Epithelial cell of proximal tubule (primary cell): Measurements from ENCODE around the gene ACTR3C. TPM values are rescaled to one million over a fixed set of nuclear protein-coding genes. Genes with fewer than 3 reads are reported as not detected.

Source experiments
- DNase-seq: peaks from one replicate; pipeline ENCODE4 v3.0.0-alpha.2; 2011; ENCODE audit warnings: low read depth
- H3K4me3 ChIP-seq: 2 replicates; pipeline ENCODE4 v1.5.1; 2011; ENCODE audit warnings: low read depth, mild to moderate bottlenecking, low read length
- total RNA-seq: library from RNA; depleted of rRNA; stranded (reverse); fragments of >200 nt; gene quantifications from 2 replicates; pipeline ENCODE4 v1.2.3, GENCODE V29; 2015
- TF ChIP-seq, protein P1 (sequence below): conservative IDR thresholded peaks from 2 replicates; pipeline ENCODE4 v1.5.1; 2012; ENCODE audit warnings: low read depth, mild to moderate bottlenecking, low read length

The ACTR3C gene
- total RNA-seq, 1 donor from 2014 or later: 22.1 TPM

DNA sequence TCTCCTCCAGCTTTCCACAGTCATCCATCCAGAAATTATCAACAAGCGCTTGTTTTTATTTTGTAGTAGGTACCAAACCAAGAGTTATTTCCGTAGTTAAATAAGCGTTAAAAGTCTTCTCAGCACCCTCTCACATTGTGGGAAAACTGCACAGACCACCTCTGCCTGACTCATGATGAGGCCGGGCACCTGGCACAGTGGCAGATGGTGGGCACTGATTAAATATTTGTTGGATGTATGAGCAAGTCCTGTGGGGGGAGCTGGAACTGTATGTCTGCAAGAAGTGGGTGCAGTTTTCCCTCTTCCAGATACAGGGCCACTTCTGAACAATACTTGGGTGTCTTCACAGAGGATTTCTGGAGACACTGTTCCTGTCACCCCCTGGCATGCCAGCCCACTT lies 40.0 kb upstream of the ACTR3C start:
- TF ChIP-seq, protein P1, sequence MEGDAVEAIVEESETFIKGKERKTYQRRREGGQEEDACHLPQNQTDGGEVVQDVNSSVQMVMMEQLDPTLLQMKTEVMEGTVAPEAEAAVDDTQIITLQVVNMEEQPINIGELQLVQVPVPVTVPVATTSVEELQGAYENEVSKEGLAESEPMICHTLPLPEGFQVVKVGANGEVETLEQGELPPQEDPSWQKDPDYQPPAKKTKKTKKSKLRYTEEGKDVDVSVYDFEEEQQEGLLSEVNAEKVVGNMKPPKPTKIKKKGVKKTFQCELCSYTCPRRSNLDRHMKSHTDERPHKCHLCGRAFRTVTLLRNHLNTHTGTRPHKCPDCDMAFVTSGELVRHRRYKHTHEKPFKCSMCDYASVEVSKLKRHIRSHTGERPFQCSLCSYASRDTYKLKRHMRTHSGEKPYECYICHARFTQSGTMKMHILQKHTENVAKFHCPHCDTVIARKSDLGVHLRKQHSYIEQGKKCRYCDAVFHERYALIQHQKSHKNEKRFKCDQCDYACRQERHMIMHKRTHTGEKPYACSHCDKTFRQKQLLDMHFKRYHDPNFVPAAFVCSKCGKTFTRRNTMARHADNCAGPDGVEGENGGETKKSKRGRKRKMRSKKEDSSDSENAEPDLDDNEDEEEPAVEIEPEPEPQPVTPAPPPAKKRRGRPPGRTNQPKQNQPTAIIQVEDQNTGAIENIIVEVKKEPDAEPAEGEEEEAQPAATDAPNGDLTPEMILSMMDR: no peak
- no peak for DNase-seq
- H3K4me3 ChIP-seq: no peak overlapping the region

DNA sequence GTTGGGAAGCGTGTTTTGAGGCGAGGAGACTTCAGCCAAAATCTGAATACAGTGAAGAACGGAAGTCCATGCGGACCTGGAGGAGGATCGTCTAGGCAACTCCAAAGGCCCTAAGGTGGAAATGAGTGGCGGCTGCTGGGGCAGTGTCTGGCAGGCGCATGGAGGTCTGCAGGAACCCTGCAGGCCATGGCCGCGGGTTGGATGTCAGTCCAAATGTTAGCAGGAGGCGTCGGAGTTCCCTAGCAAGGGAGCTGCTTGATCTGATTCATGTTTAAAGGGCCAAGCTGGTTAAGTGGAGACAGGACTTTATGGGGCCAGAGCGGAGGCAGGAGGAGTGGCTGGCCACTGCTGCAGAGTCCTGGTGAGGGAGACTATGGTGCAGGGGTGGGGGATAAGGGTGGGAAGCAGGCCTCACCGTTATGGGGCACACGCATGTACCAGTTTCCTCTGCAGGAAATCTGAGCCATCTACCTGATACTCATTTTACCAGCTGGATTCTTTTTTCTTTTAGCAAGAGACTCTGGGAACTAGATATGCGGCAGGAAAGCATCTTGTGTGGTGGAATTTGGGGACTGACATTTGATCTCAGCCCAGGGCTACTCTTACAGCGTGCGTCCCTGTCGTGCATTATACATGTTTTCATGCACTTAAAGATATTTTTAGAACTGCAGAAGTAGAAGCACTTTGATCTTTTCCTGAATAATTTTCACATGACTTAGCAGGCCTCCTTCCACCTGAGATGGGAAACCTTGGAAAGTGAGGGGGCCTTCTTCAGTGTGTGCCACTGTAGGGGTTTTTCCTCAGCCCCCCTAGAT lies 38.7 kb upstream of the ACTR3C start:
- TF ChIP-seq, protein P1: no peak
- H3K4me3 ChIP-seq: no peak overlapping the region
- DNase-seq: no peak

DNA sequence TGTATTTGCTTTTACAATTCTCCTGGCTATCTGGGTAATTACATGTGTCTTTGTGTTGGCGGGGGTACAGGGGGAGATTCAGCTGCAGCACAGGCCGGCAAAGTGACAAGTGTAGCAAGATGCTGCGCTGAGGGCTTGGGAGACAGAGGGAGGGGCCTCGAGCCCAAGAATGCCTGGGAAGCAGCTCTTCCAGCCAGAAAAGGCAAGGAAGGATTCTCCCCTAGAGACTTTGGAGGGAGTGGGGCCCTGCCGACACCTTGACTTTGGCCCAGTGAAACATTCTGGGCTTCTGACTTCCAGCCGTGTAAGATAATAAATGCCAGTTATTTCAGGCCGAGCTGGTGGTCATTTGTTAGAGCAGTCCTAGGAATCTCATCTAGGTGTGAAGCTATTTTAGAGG lies 38.1 kb upstream of the ACTR3C start:
- TF ChIP-seq, protein P1: no peak
- H3K4me3 ChIP-seq: no peak overlapping the region
- DNase-seq: no peak

DNA sequence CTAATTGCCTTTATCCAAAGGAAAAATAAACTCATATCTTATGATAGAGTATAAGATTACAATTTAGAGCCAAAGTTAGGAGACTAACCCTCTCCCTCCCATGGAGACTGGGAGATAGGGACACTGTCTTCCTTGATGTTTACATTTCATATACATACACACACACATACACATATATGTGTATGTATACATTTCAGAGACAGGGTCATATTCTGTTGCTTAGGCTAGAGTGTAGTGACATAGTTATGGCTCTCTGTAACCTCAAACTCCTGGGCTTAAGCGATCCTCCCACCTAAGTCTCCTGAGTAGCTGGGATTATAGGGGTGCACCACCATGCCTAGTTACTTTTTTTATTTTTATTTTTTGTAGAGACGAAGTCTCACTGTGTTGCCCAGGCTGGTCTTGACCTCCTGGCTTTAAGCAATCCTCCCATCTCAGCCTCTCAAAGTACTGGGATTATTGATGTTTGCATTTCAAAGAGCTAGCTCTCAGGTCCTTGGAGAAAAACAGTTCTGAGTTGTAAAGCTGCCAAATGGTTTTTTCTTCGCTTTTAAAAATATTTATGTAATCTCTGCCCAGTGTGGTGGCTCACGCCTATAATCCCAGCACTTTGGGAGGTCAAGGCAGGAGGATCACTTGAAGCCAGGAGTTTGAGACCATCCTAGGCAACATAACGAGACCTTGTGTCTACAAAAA lies 37.2 kb upstream of the ACTR3C start:
- no peak for DNase-seq

DNA sequence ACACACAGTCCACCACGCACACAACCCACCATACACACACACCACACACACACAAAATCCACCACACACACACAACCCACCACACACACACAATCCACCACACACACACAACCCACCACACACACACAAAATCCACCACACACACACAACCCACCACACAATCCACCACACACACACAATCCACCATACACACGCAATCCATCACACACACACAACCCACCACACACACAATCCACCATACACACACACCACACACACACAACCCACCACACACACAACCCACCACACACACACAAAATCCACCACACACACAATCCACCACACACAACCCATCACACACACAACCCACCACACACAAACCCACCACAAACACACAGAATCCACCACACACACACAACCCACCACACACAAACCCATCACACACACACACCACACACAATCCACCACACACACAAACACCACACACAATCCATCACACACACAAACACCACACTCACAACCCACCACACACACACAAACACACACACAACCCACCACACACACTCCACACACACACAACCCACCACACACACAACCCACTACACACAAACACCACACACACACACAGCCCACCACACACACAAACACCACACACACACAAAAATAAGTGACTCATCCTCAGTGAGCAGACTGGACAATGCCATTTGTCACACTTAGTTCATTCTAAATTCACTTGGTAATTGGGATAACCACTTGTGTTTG lies 36.4 kb upstream of the ACTR3C start:
- TF ChIP-seq, protein P1: no peak
- H3K4me3 ChIP-seq: no peak overlapping the region
- no peak for DNase-seq

More for the DNA sequence above, 37.2 kb upstream of the ACTR3C start:
- H3K4me3 ChIP-seq: no peak overlapping the region
- TF ChIP-seq, protein P1: no peak

DNA sequence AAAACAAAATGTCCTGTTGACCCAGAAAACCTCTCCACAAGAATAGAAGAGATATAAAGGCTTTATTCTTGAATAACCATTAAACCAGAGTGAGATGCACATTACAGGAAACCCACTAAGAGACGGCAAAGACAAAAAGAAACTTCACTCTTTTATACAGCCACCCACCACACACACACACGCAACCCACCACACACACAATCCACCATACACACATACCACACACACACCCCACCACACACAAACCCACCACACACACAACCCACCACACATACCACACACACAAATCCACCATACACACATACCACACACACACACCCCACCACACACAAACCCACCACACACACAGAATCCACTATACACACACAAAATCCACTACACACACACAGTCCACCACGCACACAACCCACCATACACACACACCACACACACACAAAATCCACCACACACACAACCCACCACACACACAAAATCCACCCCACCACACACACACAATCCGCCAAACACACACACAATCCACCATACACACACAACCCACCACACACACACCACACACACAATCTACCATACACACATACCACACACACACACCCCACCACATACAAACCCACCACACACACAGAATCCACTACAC lies 35.8 kb upstream of the ACTR3C start:
- H3K4me3 ChIP-seq: no peak overlapping the region
- no peak for DNase-seq
- TF ChIP-seq, protein P1: no peak
